HG02610 (cell line): ENCODE measurements around the gene C20orf141.
A peak's percentile ranks its signal among the peaks of the same experiment; 100 is the strongest.
"Not testable (repeated sequence)": the region's sequence is repeated elsewhere in the genome, so short reads cannot be mapped to it uniquely, and the experiment has no call there.

Experiments used
- ATAC-seq: cut with Tn5 transposase; IDR thresholded peaks from one replicate; pipeline ENCODE4 v1.9.1; 2021; ENCODE audit warnings: mild to moderate bottlenecking, moderate library complexity; ENCODE audit not compliant: unreplicated experiment

Gene C20orf141

DNA sequence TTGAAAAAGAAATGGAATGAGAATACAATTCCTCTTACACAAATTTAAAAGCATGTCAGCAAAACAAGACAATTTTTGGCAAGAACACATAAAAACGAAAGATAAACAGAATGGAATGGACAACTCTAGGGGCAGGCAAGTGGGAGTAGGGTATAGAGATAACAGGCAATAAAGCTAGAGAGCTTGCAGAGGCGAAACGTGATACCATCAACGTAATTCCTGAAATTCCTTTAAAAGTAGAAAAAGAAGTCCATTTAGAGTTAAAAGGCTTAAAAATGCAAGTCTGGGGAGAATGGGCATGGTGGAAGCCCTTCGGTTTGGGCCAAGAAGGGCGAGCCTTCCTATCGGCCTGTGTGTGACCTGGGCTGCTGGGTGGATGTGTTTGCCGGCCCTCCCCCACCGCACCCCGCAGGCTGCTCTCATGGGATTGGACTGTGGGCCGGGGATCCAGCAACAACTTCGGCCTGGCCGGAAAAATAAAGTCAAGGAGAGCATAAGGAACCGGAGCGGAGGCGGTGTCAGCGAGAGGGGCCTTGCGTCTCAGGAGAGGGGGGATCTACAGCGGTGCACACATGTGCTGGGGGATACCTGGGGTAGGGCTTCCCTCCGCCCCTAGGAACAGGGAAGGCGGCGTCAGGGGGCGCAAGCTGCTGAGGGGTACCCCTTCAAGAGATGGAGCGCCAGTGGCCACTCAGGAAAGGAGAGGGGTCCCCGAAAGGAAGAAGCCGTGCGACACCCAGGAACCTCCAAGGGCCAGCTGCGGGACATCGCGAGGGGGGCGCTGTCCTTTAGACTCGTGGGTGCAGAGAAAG lies 5.5 kb downstream of the C20orf141 start:
- no peak for ATAC-seq

DNA sequence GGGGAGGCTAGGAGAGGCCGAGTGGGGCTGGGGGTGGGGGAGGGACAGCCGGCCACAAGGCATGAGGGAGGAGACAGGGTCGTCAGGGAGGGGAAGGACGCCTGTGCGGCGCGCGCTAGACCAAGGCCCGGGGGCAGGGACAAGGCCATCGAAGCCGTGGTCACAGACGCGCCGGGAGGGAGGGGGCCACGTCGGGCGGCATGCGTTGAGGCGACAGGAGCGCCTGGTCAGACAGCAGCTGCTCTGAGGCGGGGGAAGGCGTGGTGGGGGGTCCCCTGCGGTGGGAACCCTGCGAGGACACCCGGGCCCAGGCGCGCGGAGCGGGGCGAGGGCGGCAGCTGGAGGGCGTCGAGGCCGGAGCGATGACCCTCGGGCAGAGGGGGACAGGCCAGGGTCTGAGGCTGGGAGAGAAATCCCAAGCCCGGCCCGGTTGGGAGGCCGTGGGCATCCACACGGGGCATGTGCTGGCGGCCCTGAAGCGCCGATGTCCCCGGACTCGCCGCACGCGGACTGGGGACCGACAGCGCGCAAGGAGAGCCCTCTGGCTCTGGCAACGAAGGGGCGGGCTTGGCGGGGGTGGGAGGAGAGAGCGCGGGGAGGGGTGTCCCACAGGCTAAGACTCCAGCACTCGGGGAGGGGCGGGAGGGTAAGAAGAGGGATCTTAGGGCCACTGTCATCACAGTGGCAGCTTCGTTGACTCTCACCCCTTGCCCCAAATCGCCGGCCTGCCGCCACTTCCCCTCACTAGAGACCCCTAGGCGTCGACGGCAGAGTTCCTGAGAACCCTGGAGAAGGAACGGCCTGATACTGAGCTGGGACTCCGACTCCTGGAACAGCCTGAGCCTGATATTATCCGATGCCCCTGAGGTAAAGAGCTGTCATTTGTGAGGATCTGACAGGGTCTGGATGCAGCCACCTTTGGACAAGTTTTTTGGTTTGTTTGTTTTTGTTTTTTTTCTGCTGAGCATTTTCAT lies 6.4 kb downstream of the C20orf141 start:
- ATAC-seq, result no peak

DNA sequence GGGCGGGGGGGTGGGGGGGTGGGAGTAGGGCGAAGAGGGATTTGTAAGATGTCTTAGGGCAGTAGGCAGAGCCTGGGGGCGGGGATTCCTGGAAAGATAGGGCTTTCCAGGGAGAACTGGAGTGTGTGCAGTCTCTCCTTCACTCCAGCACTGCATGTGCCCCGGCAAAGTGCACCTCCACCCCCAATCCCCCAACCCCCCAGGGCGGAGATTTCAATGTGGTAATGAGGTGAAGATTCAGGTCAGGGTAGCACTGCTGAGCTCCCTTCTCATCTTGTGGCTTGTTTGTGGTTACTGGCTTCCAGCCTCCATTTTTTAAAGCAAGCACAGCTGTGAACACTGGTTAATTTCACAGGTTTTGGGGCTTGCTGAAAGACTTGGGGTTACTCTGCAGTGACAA lies 7.3 kb downstream of the C20orf141 start:
- ATAC-seq, result no peak

DNA sequence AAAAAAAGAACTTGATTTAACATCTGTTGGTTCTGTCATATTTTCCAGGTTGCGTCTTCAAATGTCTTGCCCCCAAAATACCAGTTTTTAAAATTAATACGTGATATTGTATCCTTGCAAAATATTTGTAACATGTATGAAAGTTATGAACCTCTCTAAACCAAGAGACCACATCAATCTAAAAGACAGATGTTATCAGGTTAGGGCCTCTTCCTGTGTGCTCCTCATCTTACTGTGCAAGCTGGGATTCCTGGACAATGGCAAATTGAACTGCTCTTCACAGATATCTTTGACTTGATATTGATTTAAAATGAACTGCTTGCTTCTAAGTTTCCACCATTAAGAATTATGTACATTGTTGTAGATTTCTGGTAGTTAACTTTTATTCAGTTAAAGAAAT lies 11.0 kb downstream of the C20orf141 start:
- no peak for ATAC-seq

DNA sequence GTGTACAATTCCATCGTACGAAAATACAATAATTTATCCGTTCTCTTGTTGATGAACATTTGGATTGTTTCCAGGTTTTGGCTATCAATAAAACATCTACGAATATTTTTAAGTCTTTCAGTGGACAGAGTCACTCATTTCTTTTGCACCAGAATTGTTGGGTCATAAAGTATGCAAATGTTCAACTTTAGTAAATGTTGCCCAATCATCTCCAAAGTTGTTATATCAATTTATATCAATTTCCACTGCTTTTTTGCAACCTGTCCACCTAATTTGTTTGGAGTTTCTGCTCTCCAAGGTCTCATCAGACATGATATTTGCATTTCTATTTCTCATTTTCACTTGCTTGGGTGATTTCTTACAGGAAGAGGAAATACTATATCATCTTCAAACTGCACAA lies 11.9 kb downstream of the C20orf141 start:
- ATAC-seq, result no peak

DNA sequence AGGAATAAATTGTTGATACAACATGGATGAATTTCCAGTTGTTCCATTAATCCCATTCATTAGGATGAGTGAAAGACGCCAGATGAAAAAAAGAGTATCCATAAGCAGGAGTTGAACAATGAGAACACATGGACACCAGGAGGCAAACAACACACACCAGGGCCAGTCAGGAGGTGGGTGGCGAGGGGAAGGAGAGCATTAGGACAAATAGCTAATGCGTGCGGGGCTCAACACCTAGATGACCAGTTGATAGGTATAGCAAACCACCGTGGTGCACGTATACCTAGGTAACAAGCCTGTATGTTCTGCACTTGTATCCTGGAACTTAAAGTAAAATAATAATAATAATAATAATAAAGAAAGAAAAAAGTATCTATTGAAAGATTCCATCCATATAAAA lies 14.6 kb downstream of the C20orf141 start:
- no peak for ATAC-seq

DNA sequence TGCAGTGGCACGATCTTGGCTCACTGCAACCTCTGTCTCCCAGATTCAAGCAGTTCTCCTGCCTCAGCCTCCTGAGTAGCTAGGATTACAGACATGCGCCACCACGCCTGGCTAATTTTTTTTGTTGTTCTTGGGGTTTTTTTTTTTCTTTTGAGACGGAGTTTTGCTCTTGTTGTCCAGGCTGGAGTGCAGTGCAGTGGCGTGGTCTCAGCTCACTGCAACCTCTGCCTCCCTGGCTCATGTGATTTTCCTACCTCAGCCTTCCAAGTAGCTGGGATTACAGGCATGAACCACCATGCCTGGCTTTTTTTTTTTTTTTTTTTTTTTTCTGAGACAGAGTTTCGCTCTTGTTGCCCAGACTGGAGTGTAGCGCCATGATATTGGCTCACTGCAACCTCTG lies 16.4 kb downstream of the C20orf141 start:
- not testable (repeated sequence) for ATAC-seq

DNA sequence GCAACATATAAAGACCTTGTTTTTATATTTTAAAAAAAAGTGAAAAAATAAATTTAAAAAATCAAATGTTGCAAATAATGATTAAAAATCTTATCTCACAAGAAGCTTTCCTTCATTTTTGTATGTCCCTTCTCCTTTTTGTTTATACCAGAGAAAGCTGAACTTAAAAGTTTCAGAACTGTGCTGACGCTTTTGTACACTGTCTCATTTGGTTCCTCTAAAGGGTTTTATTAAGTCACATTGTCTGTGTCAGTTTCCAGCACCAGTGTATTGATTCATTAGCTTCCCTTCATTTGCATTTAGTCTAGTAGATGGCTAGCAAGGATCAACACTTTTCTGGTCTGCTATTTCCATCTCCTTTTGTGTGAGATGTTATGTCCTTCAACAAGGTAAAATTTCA lies 19.0 kb downstream of the C20orf141 start:
- ATAC-seq, result no peak

DNA sequence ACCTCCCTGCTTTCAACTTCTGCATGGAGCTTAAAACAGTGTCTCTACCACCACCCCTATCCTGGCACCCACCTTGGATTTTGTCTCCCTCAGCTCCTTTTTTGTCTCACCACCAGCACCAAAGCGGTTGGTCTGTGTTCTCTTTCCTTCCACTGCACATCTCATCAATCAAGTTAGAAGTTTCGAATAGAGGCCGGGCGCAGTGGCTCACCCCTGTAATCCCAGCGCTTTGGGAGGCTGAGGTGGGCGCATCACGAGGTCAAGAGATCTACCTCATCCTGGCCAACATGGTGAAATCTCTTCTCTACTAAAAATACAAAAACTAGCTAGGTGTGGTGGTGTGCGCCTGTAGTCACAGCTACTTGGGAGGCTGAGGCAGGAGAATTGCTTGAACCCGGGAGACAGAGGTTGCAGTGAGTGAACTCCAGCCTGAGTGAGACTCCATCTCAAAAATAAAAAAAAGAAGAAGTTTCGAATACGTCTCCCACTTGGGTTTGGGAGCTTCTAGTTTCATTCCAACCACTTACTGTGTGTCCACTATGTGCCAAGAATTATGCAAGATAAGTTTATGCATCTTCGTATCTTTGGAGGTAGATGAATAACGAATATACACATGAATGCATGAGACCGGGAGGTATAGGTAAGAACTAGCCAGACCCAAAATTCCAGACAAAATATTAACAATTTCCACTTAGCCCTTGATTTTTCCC lies 19.8 kb downstream of the C20orf141 start:
- no peak for ATAC-seq

DNA sequence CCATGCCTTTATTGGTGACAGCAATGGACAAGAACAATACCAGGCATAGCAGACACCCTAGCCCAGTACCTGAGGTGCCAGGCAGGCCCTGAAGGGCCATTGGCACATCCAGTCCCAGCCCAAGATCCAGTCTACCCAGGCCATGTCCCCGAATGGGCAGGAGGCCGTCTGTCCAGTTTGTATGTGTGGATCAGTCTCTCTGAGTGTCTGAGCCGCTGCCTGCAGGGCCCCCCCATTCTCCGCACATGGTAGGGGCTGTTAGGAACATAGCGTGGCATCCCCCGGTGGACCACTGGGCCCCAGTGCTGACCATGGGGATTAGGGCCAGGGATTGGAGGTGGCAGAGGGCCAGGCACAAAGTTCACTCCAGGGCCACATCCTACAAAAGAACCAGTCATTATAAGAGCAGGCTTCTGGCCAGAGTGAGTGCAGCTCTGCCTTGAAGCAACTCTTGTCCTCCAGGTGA lies 20.6 kb downstream of the C20orf141 start:
- ATAC-seq, result no peak

DNA sequence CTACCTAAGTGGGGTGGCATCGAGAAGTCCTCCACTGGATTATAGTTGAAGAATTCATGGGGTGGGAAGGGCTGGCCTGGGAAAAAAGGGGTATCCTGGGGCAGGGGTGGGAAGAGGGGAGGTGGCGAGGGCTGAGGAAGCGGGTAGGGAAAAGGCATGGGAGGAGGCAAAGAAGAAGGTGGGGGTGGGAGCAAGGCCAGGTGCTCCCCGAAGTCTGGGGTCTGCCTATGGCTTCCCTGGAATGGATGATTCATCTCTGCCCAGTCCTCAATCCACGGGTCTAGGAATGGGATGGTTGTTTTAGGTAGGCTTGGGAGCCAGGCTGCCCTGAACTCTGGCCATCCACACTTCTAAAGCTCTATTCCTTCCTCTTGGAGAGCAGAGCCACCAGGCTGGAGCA lies 21.2 kb downstream of the C20orf141 start:
- no peak for ATAC-seq

DNA sequence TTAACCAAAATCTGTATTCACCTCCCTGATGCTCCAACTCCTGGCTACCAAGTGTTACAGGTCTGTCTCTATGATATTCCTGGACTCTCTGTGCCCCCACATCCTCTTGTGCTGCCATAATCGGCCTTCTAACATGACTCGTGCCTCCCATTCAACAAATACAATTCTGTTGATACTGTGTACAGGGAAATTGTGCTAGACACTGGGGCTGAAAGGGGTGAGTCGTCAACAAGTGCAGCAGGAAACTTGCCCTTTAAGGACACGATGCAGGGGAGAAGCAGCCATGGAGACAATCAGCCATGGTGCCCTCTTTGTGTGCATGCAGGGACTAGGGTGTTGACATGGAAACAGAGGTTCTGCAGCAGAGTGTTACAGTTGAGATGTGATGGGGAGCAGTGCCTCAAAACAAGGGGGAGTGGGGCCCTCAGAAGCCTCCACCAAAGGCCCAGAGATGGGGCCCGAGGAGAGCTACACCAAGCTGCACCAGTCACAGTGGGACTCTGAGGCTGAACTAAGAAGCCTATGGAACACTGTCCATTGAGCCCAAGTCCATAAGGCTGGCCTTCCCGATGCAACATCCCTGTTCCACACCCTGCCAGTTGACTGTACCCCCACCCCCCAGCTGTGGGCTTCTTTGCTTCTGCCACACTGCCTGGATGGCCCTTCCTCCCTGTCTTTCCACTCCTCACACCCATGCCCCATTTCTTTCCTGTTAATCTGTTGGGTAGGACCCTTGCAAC lies 22.6 kb downstream of the C20orf141 start:
- no peak for ATAC-seq

DNA sequence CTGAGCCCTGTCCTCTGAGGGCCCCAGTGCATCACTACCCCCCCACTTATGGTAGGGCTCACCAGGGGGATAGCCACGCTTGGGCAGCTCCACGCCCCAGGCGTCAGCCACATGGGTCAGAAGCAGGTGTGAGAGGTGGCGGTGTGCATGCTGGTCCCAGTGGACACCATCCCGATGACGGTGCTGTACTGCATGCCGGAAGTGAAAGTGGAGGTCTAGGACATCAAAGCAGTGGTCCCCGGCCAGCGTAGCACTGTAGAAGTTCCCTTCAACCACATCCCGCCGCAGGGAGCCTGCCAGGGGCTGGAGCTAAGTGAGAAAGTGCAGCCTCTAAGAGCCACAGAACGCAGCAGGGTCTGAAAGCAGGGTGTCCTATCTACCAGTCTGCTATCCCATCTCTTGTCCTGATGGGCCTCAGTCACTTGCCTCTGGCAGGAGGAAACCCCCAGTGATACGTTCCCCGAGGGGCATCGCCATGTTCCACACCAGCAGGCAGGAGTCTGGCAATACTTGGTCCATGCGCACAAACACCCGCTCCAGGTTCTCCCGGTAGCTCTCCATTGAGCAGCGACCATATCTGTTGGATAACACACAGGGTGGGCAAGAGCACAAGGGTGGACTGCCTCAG lies 23.5 kb downstream of the C20orf141 start:
- ATAC-seq, result no peak

DNA sequence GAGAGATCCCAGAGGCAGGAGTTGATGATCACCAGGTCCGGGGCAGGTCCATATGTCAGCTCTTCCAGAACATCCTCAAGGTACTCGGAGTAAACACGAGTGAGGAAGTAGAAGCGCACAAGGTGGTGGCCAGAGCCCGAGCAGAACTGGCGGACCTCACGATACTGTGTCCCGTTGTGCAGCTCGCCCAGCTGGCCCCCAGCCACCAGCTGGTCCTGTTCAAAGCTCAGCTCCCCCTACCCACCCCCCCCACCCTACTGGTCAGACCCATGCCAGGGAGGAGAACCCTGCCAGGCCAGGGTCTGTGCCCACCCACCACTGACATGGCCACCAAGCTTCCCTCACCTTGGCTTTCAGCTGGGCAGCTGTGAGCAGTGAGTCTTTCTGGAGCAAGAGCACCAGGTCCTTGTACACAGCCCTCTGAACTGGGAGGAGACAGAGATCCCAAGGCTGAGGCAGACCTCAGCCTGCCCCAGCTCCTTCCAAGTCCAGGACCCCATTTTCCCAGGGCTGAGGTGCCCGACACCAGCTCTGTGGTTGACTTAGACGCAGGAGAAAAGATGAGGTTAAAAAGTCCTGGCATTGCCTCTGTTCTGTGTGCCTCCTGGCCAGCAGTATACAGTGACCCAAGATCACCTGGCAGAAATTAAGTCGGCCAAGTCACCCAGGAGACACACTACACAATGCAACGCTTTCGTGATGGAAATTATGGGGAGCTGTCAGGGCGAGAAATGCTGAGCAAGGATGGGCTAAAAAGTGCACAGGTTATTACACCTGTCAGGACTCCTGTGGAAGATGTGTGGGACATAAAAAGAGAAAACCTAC lies 24.3 kb downstream of the C20orf141 start:
- no peak for ATAC-seq

DNA sequence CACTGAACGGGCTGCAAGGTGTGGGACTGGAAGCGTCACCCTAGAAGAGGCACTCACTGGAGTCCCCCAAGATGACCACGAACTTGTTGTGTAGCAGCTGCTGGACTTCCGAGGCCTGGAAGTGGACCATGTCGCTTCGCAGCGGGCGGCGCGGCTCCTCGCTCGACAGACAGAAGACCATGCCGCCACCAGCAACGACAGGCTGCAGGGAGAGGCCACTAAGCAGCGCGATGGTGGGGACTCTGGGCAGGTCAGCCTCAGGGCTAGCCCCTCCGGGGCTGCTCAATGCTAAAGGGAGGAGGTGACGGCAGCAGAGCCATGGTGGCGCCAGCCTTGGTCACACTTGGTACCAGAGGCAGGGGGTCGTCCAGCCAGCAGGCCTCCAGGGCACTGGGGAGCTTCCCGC lies 24.9 kb downstream of the C20orf141 start:
- ATAC-seq, result no peak

DNA sequence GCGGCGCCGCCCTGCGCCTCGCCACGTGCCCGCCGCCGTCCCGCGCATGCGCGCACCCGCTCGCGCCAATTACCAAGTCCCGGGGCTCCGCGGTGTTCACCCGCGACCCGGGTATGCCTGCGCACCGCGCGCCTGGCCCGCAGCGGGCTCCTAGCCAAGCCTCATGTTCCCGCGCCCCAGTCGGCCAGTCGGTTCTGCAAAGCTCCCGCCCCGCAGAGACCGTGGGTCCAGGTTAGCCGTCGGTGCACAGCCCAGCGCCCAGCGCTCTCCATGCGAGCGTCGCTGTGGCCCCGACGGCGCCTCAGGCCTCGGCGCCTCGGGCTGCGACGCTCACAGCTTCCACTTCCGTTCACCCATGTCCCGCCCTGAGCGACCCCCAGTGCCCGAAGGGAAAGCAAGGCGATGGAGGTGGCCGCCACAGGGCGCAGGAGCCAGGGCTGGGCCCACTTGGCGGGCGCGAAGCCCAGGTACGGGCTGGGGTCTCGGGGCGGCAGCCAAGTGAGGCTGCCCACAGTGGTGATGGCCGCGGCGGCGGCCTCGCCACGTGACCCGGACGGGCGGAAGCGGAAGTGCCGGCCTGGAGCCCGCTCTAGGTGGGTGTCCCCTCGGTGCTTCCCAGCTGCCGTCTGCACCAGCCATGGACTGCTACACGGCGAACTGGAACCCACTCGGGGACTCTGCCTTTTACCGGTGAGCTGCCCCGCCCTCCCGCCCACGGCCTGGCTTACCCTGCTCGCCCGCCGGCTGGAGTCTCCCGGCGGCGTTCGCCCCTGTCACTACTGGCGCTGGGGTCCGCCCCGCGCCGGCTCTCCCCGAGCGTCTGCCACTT lies 25.6 kb downstream of the C20orf141 start, which contains the start of the genes PCED1A and VPS16:
TSS of gene PCED1A (minus strand) at position 518 of the 829 bp plus-strand sequence. CDS start 743 bp downstream, outside the sequence.
TSS of gene VPS16 (plus strand) at position 608 of the 829 bp plus-strand sequence. CDS start at position 638, 30 bp downstream.
- peak; percentile 96 for ATAC-seq

DNA sequence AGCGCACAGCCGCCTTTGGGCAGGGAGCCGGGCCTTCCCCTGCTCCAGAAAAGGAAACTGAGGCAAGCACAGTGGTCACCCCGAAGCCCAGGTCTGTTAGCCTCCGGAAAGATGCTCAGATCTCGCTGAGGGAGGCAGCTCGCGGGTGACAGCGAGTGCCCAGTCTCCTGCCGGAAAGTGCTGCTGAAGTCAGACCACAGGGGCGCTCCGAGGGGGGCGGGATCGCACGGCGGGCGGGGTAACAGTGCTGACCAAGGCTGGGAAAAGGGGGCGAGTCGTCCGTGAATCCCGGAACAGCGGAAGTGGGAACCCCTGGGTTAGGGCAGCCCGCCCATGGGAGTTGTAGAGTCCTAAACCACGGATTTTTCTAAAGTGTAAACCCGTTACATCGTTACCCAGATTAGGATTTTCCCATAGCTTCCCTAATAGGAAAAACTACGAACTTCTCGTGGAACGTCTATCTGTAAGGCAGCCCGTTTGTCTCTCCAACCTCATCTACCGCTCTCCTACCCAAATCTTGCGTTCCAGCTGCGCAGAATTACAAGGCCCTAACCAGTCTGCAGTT lies 26.3 kb downstream of the C20orf141 start:
- ATAC-seq, result peak; percentile 24

DNA sequence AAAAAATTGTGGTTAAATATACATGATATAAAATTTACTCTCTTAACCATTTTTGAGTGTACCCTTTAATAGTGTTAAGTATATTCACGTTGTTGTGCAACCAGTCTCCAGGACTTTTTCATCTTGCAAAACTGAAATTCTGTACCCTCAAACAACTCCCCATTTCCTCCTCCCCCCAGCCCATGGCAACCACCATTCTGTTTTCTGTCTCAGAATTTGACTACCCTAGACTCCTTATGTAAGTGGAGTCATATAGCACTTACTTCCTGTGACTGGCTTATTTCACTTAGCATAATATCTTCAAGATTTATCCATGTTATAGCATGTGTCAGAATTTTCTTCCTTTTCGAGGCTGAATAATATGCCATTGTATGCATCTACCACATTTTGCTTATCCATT lies 30.8 kb downstream of the C20orf141 start:
- no peak for ATAC-seq
